GM12878 (cell line): ENCODE measurements around the gene ANKMY1. TPM values are rescaled to one million over a fixed set of nuclear protein-coding genes. Genes with fewer than 3 reads are reported as not detected.

Experiments used
- ASH2L ChIP-seq: fragments of 300-600, 200-600 bp; sonication (generic); IDR thresholded peaks from 2 replicates; pipeline ENCODE4 v1.6.1; 2017; ENCODE audit warnings: low read depth, mild to moderate bottlenecking, borderline replicate concordance
- CEBPZ ChIP-seq: fragments of 150-350 bp; IDR thresholded peaks from 2 replicates; pipeline ENCODE4 v1.6.1; 2016; ENCODE audit warnings: low read depth, low read length
- CHD2 ChIP-seq: IDR thresholded peaks from 2 replicates; pipeline ENCODE4 v1.6.1; 2011; ENCODE audit warnings: low read depth, low read length, improper control_type of control experiment, borderline replicate concordance
- MYC ChIP-seq: IDR thresholded peaks from 2 replicates; pipeline ENCODE4 v1.6.1; 2011; ENCODE audit warnings: mild to moderate bottlenecking, low read length, moderate library complexity, inconsistent platforms; ENCODE audit not compliant: insufficient read depth, insufficient replicate concordance, insufficient read length, severe bottlenecking
- NFYB ChIP-seq: IDR thresholded peaks from 2 replicates; pipeline ENCODE4 v1.6.1; 2011; ENCODE audit warnings: low read depth, mild to moderate bottlenecking, low read length, improper control_type of control experiment, moderate library complexity; ENCODE audit not compliant: insufficient read depth
- PAX5 ChIP-seq: IDR thresholded peaks from 2 replicates; pipeline ENCODE4 v1.6.1; 2011; ENCODE audit warnings: low read depth, low read length, borderline replicate concordance
- RBBP5 ChIP-seq: fragments of 200-600 bp; sonication (generic); conservative IDR thresholded peaks from 2 replicates; pipeline ENCODE4 v1.6.1; 2016
- RELA ChIP-seq: fragments of 450-650 bp; IDR thresholded peaks from 2 replicates; pipeline ENCODE4 v1.8.0; 2014; ENCODE audit warnings: borderline replicate concordance; ENCODE audit not compliant: partially characterized antibody
- SP1 ChIP-seq: IDR thresholded peaks from one replicate; pipeline ENCODE4 v1.6.1; 2011; ENCODE audit warnings: low read depth, low read length
- TCF3 ChIP-seq: IDR thresholded peaks from 2 replicates; pipeline ENCODE4 v1.6.1; 2012; ENCODE audit warnings: low read depth, mild to moderate bottlenecking, low read length, borderline replicate concordance; ENCODE audit not compliant: insufficient read depth
- YY1 ChIP-seq: IDR thresholded peaks from 2 replicates; pipeline ENCODE4 v1.6.1; 2011; ENCODE audit warnings: low read depth, mild to moderate bottlenecking, low read length
- polyA plus RNA-seq, 11 experiments: library from polyadenylated mRNA; depleted of rRNA in 4 of 11; unstranded in 6 of 11; stranded (reverse) in 5 of 11; fragments of >200 nt; fragmentation: Nextera tagmentation in 4 of 11; fragmentation: Illumina TruSeq in 1 of 11; extraction: Ambion mirVana in 4 of 11; extraction: Trizol in 1 of 11; gene quantifications; 1 replicate in 1 of 11; 2 replicates in 10 of 11; pipeline versions ENCODE4 v1.2.1 to v1.2.3, GENCODE V29; 2011 to 2016; ENCODE audit warnings: inconsistent platforms in 2 of 11, missing spikeins in 2 of 11, low read depth in 1 of 11
- total RNA-seq, 4 experiments: library from RNA; depleted of rRNA in 3 of 4; stranded (reverse); fragments of >200 nt in 3 of 4; fragmentation: Illumina TruSeq in 1 of 4; extraction: Trizol in 1 of 4; gene quantifications; 2 replicates each; pipeline versions ENCODE4 v1.2.1 to v1.2.3, GENCODE V29; 2013 to 2021
- TF ChIP-seq, protein P1 (sequence below): fragments of 450-650 bp; IDR thresholded peaks from 2 replicates; pipeline ENCODE4 v1.6.1; 2018; ENCODE audit warnings: mild to moderate bottlenecking, low read depth, moderate library complexity; ENCODE audit not compliant: partially characterized antibody

Gene ANKMY1
- total and polyA plus RNA-seq, 10 of the 15 experiments (the other 5 are each of a cell fraction or from before 2014, with no cell fraction given) = 1.1 to 15.3 (median 11.1) TPM

GRCh38 chr2:240560480-240561324 is 2.9 kb upstream of the ANKMY1 start (continued):
- TF ChIP-seq CEBPZ = no peak
- TF ChIP-seq MYC = peak; percentile 76
- 0 out of 2 replicates have a peak, but pooled peaks have one; percentile 56 for TF ChIP-seq ASH2L
- TF ChIP-seq SP1 = peak; percentile 70
- 0 out of 2 replicates have a peak, but pooled peaks have one; percentile 60 for TF ChIP-seq TCF3
- no peak for TF ChIP-seq RBBP5
- 0 out of 2 replicates have a peak, but pooled peaks have one; percentile 15 for TF ChIP-seq YY1
- TF ChIP-seq RELA = peak; percentile 85
- peak; percentile 11; the same call in 1 of the 2 replicates for TF ChIP-seq CHD2
- TF ChIP-seq NFYB = peak; percentile 51; the same call in 1 of the 2 replicates
- TF ChIP-seq PAX5 = no peak
- TF ChIP-seq, protein P1, sequence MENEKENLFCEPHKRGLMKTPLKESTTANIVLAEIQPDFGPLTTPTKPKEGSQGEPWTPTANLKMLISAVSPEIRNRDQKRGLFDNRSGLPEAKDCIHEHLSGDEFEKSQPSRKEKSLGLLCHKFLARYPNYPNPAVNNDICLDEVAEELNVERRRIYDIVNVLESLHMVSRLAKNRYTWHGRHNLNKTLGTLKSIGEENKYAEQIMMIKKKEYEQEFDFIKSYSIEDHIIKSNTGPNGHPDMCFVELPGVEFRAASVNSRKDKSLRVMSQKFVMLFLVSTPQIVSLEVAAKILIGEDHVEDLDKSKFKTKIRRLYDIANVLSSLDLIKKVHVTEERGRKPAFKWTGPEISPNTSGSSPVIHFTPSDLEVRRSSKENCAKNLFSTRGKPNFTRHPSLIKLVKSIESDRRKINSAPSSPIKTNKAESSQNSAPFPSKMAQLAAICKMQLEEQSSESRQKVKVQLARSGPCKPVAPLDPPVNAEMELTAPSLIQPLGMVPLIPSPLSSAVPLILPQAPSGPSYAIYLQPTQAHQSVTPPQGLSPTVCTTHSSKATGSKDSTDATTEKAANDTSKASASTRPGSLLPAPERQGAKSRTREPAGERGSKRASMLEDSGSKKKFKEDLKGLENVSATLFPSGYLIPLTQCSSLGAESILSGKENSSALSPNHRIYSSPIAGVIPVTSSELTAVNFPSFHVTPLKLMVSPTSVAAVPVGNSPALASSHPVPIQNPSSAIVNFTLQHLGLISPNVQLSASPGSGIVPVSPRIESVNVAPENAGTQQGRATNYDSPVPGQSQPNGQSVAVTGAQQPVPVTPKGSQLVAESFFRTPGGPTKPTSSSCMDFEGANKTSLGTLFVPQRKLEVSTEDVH = no peak
- TF ChIP-seq, all 136 proteins: peak for 47
